Adrenal gland (tissue), 12 donors: ENCODE results near the gene KBTBD7. TPM values are rescaled to one million over a fixed set of nuclear protein-coding genes. Genes with fewer than 3 reads are reported as not detected.

ENCODE experiments used
- DNase-seq, 7 donors: peaks; one replicate each; pipeline ENCODE4 v3.0.0-alpha.2; 2019 to 2020
- H3K27ac ChIP-seq, 5 donors: fragments of 200-600 bp; sonication (generic) in 4 of 5; 1 replicate in 3 of 5; 2 replicates in 2 of 5; pipeline versions ENCODE4 v1.5.1 to v1.8.0; 2016 to 2020; ENCODE audit warnings: mild to moderate bottlenecking in 1 of 5
- H3K27me3 ChIP-seq: fragments of 200-600 bp; 2 replicates; pipeline ENCODE4 v1.8.0; 2021
- H3K36me3 ChIP-seq, 2 donors: fragments of 200-600 bp; replicated peaks in 1 of 2; 1 replicate in 1 of 2; 2 replicates in 1 of 2; pipeline versions ENCODE4 v1.5.1 to v1.8.0; 2018 to 2022
- H3K4me1 ChIP-seq, 2 donors: fragments of 200-600 bp; replicated peaks in 1 of 2; 1 replicate in 1 of 2; 2 replicates in 1 of 2; pipeline versions ENCODE4 v1.5.1 to v1.8.0; 2018 to 2021
- H3K4me3 ChIP-seq, 4 donors: fragments of 200-600 bp; sonication (generic) in 3 of 4; one replicate each; pipeline ENCODE4 v1.5.1; 2016 to 2018
- H3K9me3 ChIP-seq, 3 donors: fragments of 200-600 bp; sonication (generic) in 1 of 3; replicated peaks in 1 of 3; 1 replicate in 2 of 3; 2 replicates in 1 of 3; pipeline versions ENCODE4 v1.5.1 to v1.8.0; 2016 to 2021
- POLR2A ChIP-seq, 2 donors: fragments of 450-650 bp; IDR thresholded peaks; one replicate each; pipeline ENCODE4 v1.6.1; 2017; ENCODE audit warnings: antibody characterized with exemption in 2 of 2, mild to moderate bottlenecking in 2 of 2, moderate library complexity in 1 of 2
- WGBS, 4 donors: extraction: QIAGEN DNeasy Blood & Tissue Kit in 2 of 4; methylation state at CpG; one replicate each; pipeline versions ENCODE4 v1.1.5 to v1.1.7; 2013 to 2017; 5-methylcytosine and 5-hydroxymethylcytosine counted together
- intact Hi-C, 2 donors: fragments of 100-400 bp; cut with DNase I; formaldehyde crosslinking; loops; one replicate each; pipeline versions ENCODE4 v1.14.1 to v1.15.0; 2022 to 2023
- polyA plus RNA-seq, 3 donors: library from polyadenylated mRNA; stranded (reverse); fragments of 200-250 nt in 2 of 3; fragments of 350-450 nt in 1 of 3; fragmentation: Illumina TruSeq in 1 of 3; extraction: RNeasy Lipid Tissue Mini Kit (QIAGEN cat#74804) in 1 of 3; gene quantifications; one replicate each; pipeline ENCODE4 v1.2.3, GENCODE V29; 2013 to 2014
- total RNA-seq, 9 donors: library from RNA; depleted of rRNA in 4 of 9; stranded (reverse); fragments of >200 nt in 4 of 9; fragments of 120-200 nt in 1 of 9; fragmentation: NEBNext Ultra II Directional in 1 of 9; extraction: Animal tissue kit (Norgen Biotek cat#: 25700) in 1 of 9; gene quantifications; one replicate each; pipeline versions ENCODE4 v1.1.0 to v1.2.4, GENCODE V29; 2013 to 2023
- TF ChIP-seq, protein P1 (sequence below), 6 experiments: fragments of 450-650 bp in 4 of 6; fragments of 200-600 bp in 2 of 6; sonication (generic) in 1 of 6; IDR thresholded peaks; 1 replicate in 5 of 6; 2 replicates in 1 of 6; pipeline versions ENCODE4 v1.5.1 to v1.8.0; 2016 to 2021; ENCODE audit warnings: antibody characterized with exemption in 6 of 6, mild to moderate bottlenecking in 2 of 6, moderate library complexity in 1 of 6
- donor health status: healthy with polysubstance abuse.
- donor health status: Bipolar disorder and iron deficiency.
- donor health status: DM: yes; HTN: yes; CAD: no.
- donor health status: DM: no; HTN: no; CAD: no.
- donor health status: DM: no; HTN: no; CAD: no.
- donor health status: DM: yes; HTN: yes; CAD: no.

Gene KBTBD7
- total and polyA plus RNA-seq, 12 donors: 2.3 to 13.7 (median 9.2) TPM

DNA sequence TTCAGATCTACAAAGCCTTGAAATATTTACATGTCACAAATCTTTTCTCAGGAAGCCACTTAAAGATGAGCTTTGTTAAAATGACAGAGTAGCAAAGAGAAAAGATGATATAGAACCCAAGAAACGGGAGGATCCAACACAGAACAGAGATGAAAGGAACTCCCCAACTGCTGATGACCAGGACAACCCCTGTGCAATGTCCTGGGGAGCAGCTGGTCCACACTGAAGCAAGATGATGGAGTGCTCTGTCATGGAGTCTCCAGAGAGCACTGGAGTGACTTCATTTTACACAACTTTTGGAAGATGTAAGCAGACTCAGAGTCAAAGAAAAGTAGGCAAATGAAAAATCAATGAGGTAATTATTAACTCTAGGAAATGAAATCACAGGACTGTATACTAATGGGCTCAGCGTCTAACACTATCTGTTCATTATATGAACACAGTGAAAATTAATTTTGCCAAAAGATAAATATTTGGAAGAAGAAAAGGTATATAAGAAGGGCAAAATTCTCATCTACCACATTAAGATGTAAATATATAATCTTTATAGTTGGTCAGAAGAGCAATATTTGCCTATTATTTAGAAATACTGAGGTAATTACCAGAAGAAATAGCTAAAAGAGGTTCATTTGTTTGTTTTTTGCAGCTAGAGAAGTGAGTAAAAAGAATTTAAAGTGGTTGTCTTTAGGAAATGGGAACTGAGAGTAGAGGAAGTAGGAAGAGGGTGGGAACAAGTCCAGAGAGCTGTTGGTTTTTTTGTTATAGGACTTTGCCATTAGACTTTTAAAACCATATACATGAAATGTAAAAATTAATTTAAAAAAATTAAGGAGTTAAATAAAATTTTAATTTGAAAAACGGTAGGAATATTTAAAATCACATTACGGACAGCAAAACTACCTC, 38.5 kb upstream of the KBTBD7 start:
- H3K9me3 ChIP-seq: no peaks in the 10 kb centered on the region
- TF ChIP-seq POLR2A (IDR thresholded peaks at IDR 0.05): no peak
- TF ChIP-seq, protein P1, sequence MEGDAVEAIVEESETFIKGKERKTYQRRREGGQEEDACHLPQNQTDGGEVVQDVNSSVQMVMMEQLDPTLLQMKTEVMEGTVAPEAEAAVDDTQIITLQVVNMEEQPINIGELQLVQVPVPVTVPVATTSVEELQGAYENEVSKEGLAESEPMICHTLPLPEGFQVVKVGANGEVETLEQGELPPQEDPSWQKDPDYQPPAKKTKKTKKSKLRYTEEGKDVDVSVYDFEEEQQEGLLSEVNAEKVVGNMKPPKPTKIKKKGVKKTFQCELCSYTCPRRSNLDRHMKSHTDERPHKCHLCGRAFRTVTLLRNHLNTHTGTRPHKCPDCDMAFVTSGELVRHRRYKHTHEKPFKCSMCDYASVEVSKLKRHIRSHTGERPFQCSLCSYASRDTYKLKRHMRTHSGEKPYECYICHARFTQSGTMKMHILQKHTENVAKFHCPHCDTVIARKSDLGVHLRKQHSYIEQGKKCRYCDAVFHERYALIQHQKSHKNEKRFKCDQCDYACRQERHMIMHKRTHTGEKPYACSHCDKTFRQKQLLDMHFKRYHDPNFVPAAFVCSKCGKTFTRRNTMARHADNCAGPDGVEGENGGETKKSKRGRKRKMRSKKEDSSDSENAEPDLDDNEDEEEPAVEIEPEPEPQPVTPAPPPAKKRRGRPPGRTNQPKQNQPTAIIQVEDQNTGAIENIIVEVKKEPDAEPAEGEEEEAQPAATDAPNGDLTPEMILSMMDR (IDR thresholded peaks at IDR 0.05): no peak
- H3K4me3 ChIP-seq: no peak overlapping the region
- DNase-seq: no peak
- H3K27ac ChIP-seq: no peak overlapping the region
- WGBS, 4 donors: 87 to 92% (median 89%) methylated on average over 4 of the region's 4 CpGs
- no peaks in the 10 kb centered on the region for H3K27me3 ChIP-seq
- intact Hi-C loops: loop anchor here in 1 of 2 donors (10.0 kb wide), 1 partner anchor 158 kb away; no protein-coding TSS in a partner anchor
- H3K36me3 ChIP-seq: no peaks in the 10 kb centered on the region
- H3K4me1 ChIP-seq: peaks cover 0 to 3% of the 10 kb centered on the region in 2 donors

DNA sequence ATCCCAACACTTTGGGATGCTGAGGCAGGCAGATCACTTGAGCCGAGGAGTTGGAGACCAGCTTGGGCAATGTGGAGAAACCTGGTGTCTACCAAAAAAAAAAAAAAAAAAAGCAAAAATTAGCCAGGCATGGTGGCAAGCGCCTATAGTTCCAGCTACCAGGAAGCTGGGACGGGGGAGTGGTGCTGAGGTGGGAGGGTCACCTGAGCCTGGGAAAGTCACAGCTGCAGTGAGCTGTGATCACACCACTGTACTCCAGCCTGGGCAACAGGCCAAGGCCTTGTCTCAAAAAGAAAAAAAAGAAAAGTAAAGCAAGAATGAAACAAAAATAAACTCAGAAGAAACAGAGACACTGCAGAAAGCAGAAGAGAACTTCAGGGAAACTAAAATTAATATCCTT, 37.4 kb upstream of the KBTBD7 start:
- WGBS, 4 donors: 84 to 96% (median 91%) methylated on average over 3 of the region's 3 CpGs

DNA sequence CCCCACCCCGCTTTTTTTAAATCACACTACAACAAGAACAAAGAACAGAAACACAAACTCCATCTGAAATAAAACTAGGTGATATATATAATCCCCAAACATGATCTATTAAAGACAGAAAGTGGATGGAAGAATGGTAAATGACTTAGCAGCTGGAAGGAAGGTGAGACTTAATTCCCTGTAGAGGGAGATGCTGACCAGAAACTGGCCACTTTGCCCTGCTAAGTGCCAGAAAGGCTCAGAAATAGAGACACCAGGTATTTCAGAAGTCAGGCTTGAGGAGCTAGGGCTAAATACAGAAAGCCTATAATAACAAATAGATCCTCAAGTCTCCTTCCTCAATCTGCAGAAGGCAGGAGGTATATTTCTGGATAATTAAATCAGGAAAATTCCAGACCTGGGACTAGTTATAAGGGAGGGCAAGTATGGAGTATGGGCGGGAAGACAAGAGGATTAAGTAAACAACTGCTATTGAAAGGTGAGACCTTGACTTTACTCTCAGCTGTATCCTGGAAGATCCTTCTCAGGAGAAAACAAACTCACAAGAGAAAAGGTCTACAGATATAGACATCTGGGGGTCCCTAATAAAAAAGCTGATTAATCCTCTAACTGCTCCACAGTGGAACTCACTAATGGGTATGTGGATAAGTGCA, 36.8 kb upstream of the KBTBD7 start:
- no peak for DNase-seq
- no peak for TF ChIP-seq POLR2A (IDR thresholded peaks at IDR 0.05)
- TF ChIP-seq, protein P1 (IDR thresholded peaks at IDR 0.05): no peak
- no peak overlapping the region for H3K27ac ChIP-seq
- peaks cover 0 to 3% of the 10 kb centered on the region in 2 donors for H3K4me1 ChIP-seq
- H3K9me3 ChIP-seq: no peaks in the 10 kb centered on the region
- no peaks in the 10 kb centered on the region for H3K27me3 ChIP-seq
- H3K36me3 ChIP-seq: no peaks in the 10 kb centered on the region
- intact Hi-C loops: loop anchor here in 1 of 2 donors (10.0 kb wide), 1 partner anchor 156 kb away; no protein-coding TSS in a partner anchor
- H3K4me3 ChIP-seq: no peak overlapping the region
- 92 to 100% (median 96%) methylated on average over 2 of the region's 2 CpGs for WGBS, 4 donors

More for the DNA sequence above, 37.4 kb upstream of the KBTBD7 start:
- Histone ChIP-seq H3K9me3 (no peaks in the 10 kb centered on the region), H3K4me1 (peaks cover 0 to 3% of the 10 kb centered on the region in 2 donors), H3K4me3 (no peak overlapping the region), H3K27ac (no peak overlapping the region), H3K27me3 (no peaks in the 10 kb centered on the region), H3K36me3 (no peaks in the 10 kb centered on the region)
- intact Hi-C loops: loop anchor here in 1 of 2 donors (10.0 kb wide), 1 partner anchor 157 kb away; no protein-coding TSS in a partner anchor
- peak in 6 of 7 donors; percentile 33 to 62 (median 42) for DNase-seq
- no peak for TF ChIP-seq POLR2A (IDR thresholded peaks at IDR 0.05)
- TF ChIP-seq, protein P1 (IDR thresholded peaks at IDR 0.05): no peak

DNA sequence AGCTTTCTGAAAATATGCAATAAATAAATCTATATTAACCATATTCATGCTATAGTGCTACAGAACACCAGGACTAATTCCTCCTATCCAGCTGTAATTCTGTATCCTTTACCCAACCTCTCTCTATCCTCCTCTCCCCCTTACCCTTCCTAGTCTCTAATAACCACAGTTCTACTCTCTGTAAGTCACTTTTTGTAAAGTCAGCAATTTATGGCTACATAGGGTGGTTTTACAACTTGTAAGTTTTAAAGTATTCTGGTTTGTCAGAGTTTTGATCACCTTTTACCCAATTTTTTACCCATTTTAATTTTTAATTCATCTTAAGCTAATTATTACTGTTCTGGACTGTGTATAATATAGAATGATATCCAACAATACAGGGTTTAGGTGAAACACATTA, 35.0 kb upstream of the KBTBD7 start:
- H3K27me3 ChIP-seq: no peaks in the 10 kb centered on the region
- intact Hi-C loops: no loop called here
- H3K36me3 ChIP-seq: no peaks in the 10 kb centered on the region
- no peak overlapping the region for H3K27ac ChIP-seq
- H3K9me3 ChIP-seq: no peaks in the 10 kb centered on the region
- DNase-seq: no peak
- peaks cover 0 to 3% of the 10 kb centered on the region in 2 donors for H3K4me1 ChIP-seq
- no peak overlapping the region for H3K4me3 ChIP-seq
- TF ChIP-seq POLR2A (IDR thresholded peaks at IDR 0.05): no peak
